A549 (cell line): ENCODE measurements around the gene INO80.

ENCODE experiments used
- BHLHE40 ChIP-seq: IDR thresholded peaks from 2 replicates; pipeline ENCODE4 v1.6.1; 2012; ENCODE audit warnings: low read depth, low read length, inconsistent platforms
- CTCF ChIP-seq: fragments of >200 bp; sonication (Bioruptor Twin); formaldehyde crosslinking; IDR thresholded peaks from 3 replicates; pipeline ENCODE4 v1.5.1; 2016
- POLR2A ChIP-seq: IDR thresholded peaks from 2 replicates; pipeline ENCODE4 v1.6.1; 2012; ENCODE audit warnings: mild to moderate bottlenecking, low read length
- USF2 ChIP-seq: fragments of 450-650 bp; IDR thresholded peaks from 2 replicates; pipeline ENCODE4 v1.6.1; 2014; ENCODE audit warnings: antibody characterized with exemption

- no peak for TF ChIP-seq POLR2A
- TF ChIP-seq CTCF = no peak
- no peak for TF ChIP-seq BHLHE40
- TF ChIP-seq USF2 = no peak
Measured at GRCh38 chr15:41124058-41124457, 8.0 kb upstream of the INO80 start.
